ENCODE data around the gene ZNF567. TPM values are rescaled to one million over a fixed set of nuclear protein-coding genes. Genes with fewer than 3 reads are reported as not detected.

Gene ZNF567
- total RNA-seq, 2 experiments from 2014 or later = 8.3 to 8.6 TPM

DNA sequence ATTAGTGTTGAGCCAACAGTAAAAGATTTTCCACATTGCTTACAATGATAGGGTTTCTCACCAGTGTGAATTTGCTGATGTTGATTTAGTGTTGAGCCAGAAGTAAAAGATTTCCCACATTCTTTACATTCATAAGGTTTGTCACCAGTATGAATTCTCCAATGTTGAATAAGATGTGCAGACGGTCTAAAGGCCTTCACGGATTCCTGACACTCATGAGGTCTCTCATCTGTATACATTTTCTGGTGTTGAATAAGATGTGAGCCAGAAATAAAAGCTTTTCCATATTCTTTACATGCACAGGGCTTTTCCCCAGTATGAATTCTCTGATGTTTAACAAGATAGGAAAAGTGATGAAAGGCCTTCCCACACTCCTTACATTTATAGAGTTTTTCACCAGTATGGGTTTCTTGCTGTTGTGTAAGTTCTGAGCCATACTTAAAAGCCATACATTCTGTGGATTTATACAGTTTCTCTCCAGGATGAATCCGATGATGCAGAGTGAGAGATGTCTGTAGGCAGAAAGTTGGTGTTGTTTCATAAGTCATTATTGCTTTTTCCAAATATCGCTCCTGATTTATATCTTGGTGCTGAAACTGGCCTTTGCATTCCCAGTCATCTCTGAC, 62.8 kb downstream of the ZNF567 start:
- Histone ChIP-seq H3K9me2 (ENCODE audit: insufficient read depth, low read length) (no peaks in the 10 kb centered on the region), H3K4me2 (ENCODE audit: low read length) (no peak overlapping the region), H3K9me3 (ENCODE audit: low read length) (peaks cover 70% of the 10 kb centered on the region), H3K79me2 (ENCODE audit: insufficient read depth, low read depth, low read length) (no peaks in the 10 kb centered on the region), H3K36me3 (ENCODE audit: insufficient read depth, low read length) (peaks cover 97% of the 10 kb centered on the region), H3K4me3 (ENCODE audit: low read depth, low read length, poor library complexity, severe bottlenecking) (no peak overlapping the region), H3K4me1 (ENCODE audit: insufficient read depth, low read length, poor library complexity, severe bottlenecking) (no peaks in the 10 kb centered on the region), H3K27ac (ENCODE audit: low read depth, low read length, poor library complexity, severe bottlenecking) (no peak overlapping the region), H4K20me1 (ENCODE audit: insufficient read depth, low read length) (no peaks in the 10 kb centered on the region), H2AFZ (ENCODE audit: low read length) (no peak overlapping the region)
- POLR2A ChIA-PET = no interaction called here
- intact Hi-C loops (cut with micrococcal nuclease; ENCODE audit: unreplicated experiment) = no loop called here
- CTCF ChIA-PET (ENCODE audit: unreplicated experiment) = no interaction called here
- no TSS peak for BruUV-seq (replicated peaks)
- DNase-seq (ENCODE audit: low spot score) = no peak
- TF ChIP-seq EZH2phosphoT487 (IDR thresholded peaks at IDR 0.05; ENCODE audit: borderline replicate concordance, low read depth, low read length) = no peak
- TF ChIP-seq, protein P1, sequence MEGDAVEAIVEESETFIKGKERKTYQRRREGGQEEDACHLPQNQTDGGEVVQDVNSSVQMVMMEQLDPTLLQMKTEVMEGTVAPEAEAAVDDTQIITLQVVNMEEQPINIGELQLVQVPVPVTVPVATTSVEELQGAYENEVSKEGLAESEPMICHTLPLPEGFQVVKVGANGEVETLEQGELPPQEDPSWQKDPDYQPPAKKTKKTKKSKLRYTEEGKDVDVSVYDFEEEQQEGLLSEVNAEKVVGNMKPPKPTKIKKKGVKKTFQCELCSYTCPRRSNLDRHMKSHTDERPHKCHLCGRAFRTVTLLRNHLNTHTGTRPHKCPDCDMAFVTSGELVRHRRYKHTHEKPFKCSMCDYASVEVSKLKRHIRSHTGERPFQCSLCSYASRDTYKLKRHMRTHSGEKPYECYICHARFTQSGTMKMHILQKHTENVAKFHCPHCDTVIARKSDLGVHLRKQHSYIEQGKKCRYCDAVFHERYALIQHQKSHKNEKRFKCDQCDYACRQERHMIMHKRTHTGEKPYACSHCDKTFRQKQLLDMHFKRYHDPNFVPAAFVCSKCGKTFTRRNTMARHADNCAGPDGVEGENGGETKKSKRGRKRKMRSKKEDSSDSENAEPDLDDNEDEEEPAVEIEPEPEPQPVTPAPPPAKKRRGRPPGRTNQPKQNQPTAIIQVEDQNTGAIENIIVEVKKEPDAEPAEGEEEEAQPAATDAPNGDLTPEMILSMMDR (conservative IDR thresholded peaks at IDR 0.05; ENCODE audit: low read length) = no peak

Other genes starting within 250 kb of the ZNF567 start
- 16.1 and 29.5 TPM in 2 replicates for gene ZNF566, start 198.1 kb upstream of the ZNF567 start, total RNA-seq (2014; rRNA removed; shearing (Covaris generic))
- gene ZNF566, start 198.1 kb upstream of the ZNF567 start, total RNA-seq (2022) = 17.3 and 20.3 TPM in 2 replicates
- 9.9 and 11.1 TPM in 2 replicates for gene ZNF260, start 159.3 kb upstream of the ZNF567 start, total RNA-seq (2014; rRNA removed; shearing (Covaris generic))
- 14.5 and 17.5 TPM in 2 replicates for gene ZNF260, start 159.3 kb upstream of the ZNF567 start, total RNA-seq (2022)
- 9.0 and 11.6 TPM in 2 replicates for gene ZNF529, start 114.3 kb upstream of the ZNF567 start, total RNA-seq (2014; rRNA removed; shearing (Covaris generic))
- gene ZNF529, start 114.3 kb upstream of the ZNF567 start, total RNA-seq (2022) = 13.4 and 18.6 TPM in 2 replicates
- gene ZNF382, start 82.3 kb upstream of the ZNF567 start, total RNA-seq (2014; rRNA removed; shearing (Covaris generic)) = 1.1 and 2.1 TPM in 2 replicates
- gene ZNF382, start 82.3 kb upstream of the ZNF567 start, total RNA-seq (2022) = 2.1 and 3.2 TPM in 2 replicates
- gene ZNF461, start 20.8 kb upstream of the ZNF567 start, total RNA-seq (2014; rRNA removed; shearing (Covaris generic)) = 4.8 and 9.7 TPM in 2 replicates
- gene ZNF461, start 20.8 kb upstream of the ZNF567 start, total RNA-seq (2022) = 7.8 and 7.9 TPM in 2 replicates
- 3.1 and 10.6 TPM in 2 replicates for gene ZNF850, start 85.2 kb downstream of the ZNF567 start, total RNA-seq (2014; rRNA removed; shearing (Covaris generic))
- 8.4 and 9.5 TPM in 2 replicates for gene ZNF850, start 85.2 kb downstream of the ZNF567 start, total RNA-seq (2022)
- gene ZNF790, start 150.8 kb downstream of the ZNF567 start, total RNA-seq (2014; rRNA removed; shearing (Covaris generic)) = 4.3 and 5.4 TPM in 2 replicates
- gene ZNF790, start 150.8 kb downstream of the ZNF567 start, total RNA-seq (2022) = 2.7 and 3.0 TPM in 2 replicates
- gene ZNF345, start 163.3 kb downstream of the ZNF567 start, total RNA-seq (2014; rRNA removed; shearing (Covaris generic)) = 1.1 and 3.3 TPM in 2 replicates
- gene ZNF345, start 163.3 kb downstream of the ZNF567 start, total RNA-seq (2022) = 3.0 and 4.3 TPM in 2 replicates
- not detected in 2 replicates for gene ZNF829, start 228.7 kb downstream of the ZNF567 start, total RNA-seq (2014; rRNA removed; shearing (Covaris generic))
- gene ZNF829, start 228.7 kb downstream of the ZNF567 start, total RNA-seq (2022) = not detected in 2 replicates
- 0.13 and 0.15 TPM in 2 replicates for gene ZNF568, start 228.7 kb downstream of the ZNF567 start, total RNA-seq (2014; rRNA removed; shearing (Covaris generic))
- 0.11 TPM in 1 of 2 replicates, not detected in the other for gene ZNF568, start 228.7 kb downstream of the ZNF567 start, total RNA-seq (2022)